CD4-positive, alpha-beta T cell (primary cell): ENCODE measurements around the gene DTWD2. TPM values are rescaled to one million over a fixed set of nuclear protein-coding genes. Genes with fewer than 3 reads are reported as not detected.
"Not testable (repeated sequence)": the region's sequence is repeated elsewhere in the genome, so short reads cannot be mapped to it uniquely, and the experiment has no call there.

ENCODE experiments used
- ATAC-seq: fragments of 200-7000 bp; cut with Tn5 transposase; one replicate; pipeline ENCODE4 v1.10.0; 2022; ENCODE audit warnings: mild to moderate bottlenecking; ENCODE audit not compliant: poor library complexity
- CTCF ChIA-PET: fragments of 350-600 bp; sonication (Branson Sonifier 250); formaldehyde crosslinking; loops from one replicate; lab custom pipeline; 2021; ENCODE audit warnings: antibody characterized with exemption, inconsistent platforms; lab: Charles Lee
- POLR2A ChIA-PET: fragments of 350-600 bp; sonication (Branson Sonifier 250); formaldehyde crosslinking; loops from one replicate; lab custom pipeline; 2021; ENCODE audit warnings: antibody characterized with exemption, inconsistent platforms; lab: Charles Lee
- DNase-seq, 14 experiments: peaks; one replicate each; pipeline ENCODE4 v3.0.0-alpha.2; 2013 to 2020; ENCODE audit warnings: mixed read lengths in 2 of 14
- H3K27ac ChIP-seq, 2 donors: one replicate each; pipeline versions ENCODE4 v1.5.1 to v1.7.0; 2013; ENCODE audit warnings: low read length in 2 of 2, low read depth in 1 of 2, mild to moderate bottlenecking in 1 of 2
- H3K27me3 ChIP-seq, 2 experiments: 1 replicate in 1 of 2; 2 replicates in 1 of 2; pipeline versions ENCODE4 v1.6.1 to v1.7.0; 2013; ENCODE audit warnings: low read length in 2 of 2, control low read depth in 1 of 2, mild to moderate bottlenecking in 1 of 2, moderate library complexity in 1 of 2; ENCODE audit not compliant: insufficient read depth in 2 of 2, control insufficient read depth in 1 of 2
- H3K36me3 ChIP-seq: one replicate; pipeline ENCODE4 v1.6.1; 2013; ENCODE audit warnings: low read length, control low read depth; ENCODE audit not compliant: insufficient read depth
- H3K4me1 ChIP-seq: one replicate; pipeline ENCODE4 v1.6.1; 2013; ENCODE audit warnings: low read length, control low read depth; ENCODE audit not compliant: insufficient read depth
- H3K4me3 ChIP-seq: one replicate; pipeline ENCODE4 v1.5.1; 2013; ENCODE audit warnings: mild to moderate bottlenecking, low read length, moderate library complexity
- H3K9me3 ChIP-seq, 2 experiments: 1 replicate in 1 of 2; 2 replicates in 1 of 2; pipeline versions ENCODE4 v1.6.1 to v1.7.0; 2013; ENCODE audit warnings: low read length in 2 of 2, mild to moderate bottlenecking in 2 of 2, control low read depth in 1 of 2, moderate library complexity in 1 of 2; ENCODE audit not compliant: control insufficient read depth in 1 of 2, insufficient read depth in 1 of 2
- H3K27ac Mint-ChIP-seq: one replicate; pipeline ENCODE4 v1.8.0; 2020; ENCODE audit warnings: mixed read lengths
- H3K27me3 Mint-ChIP-seq: one replicate; pipeline ENCODE4 v1.8.0; 2021; ENCODE audit warnings: mixed read lengths
- H3K36me3 Mint-ChIP-seq: one replicate; pipeline ENCODE4 v1.8.0; 2021; ENCODE audit warnings: low read depth, mixed read lengths
- H3K4me1 Mint-ChIP-seq: one replicate; pipeline ENCODE4 v1.8.0; 2021; ENCODE audit warnings: low read depth, mixed read lengths
- H3K4me3 Mint-ChIP-seq: one replicate; pipeline ENCODE4 v1.8.0; 2020; ENCODE audit warnings: mild to moderate bottlenecking, mixed read lengths
- H3K9me3 Mint-ChIP-seq: one replicate; pipeline ENCODE4 v1.8.0; 2020; ENCODE audit warnings: mixed read lengths
- CTCF ChIP-seq: fragments of 200-600 bp; IDR thresholded peaks from one replicate; pipeline ENCODE4 v1.8.0; 2022; ENCODE audit warnings: antibody characterized with exemption, mild to moderate bottlenecking
- intact Hi-C, 2 experiments: fragments of 100-400 bp; cut with DNase I in 1 of 2; cut with micrococcal nuclease in 1 of 2; formaldehyde crosslinking; loops; one replicate each; pipeline versions ENCODE4 v1.15.1 to v1.9.0; 2023 to 2025; cut with DNase I, micrococcal nuclease
- total RNA-seq, 174 experiments: library from RNA in 2 of 174; stranded (reverse) in 2 of 174; gene quantifications; one replicate each; pipeline ENCODE4 v1.2.3 and lab custom pipeline; 2021 to 2026

The DTWD2 gene
- total RNA-seq, 2 experiments from 2014 or later: 2.1 to 2.3 TPM

- Mint-ChIP-seq H3K27me3 (no peaks in the 10 kb centered on the region), H3K9me3 (no peaks in the 10 kb centered on the region), H3K27ac (no peak overlapping the region), H3K4me3 (no peak overlapping the region), H3K4me1 (no peaks in the 10 kb centered on the region), H3K36me3 (peaks cover 28% of the 10 kb centered on the region)
- no peaks in the 10 kb centered on the region for H3K4me1 ChIP-seq
- TF ChIP-seq CTCF: no peak
- ChIA-PET CTCF (interaction anchor here (0.6 kb wide), 1 partner anchor 21 kb away, joined by 3 read pairs; no protein-coding TSS in a partner anchor), POLR2A (interaction anchor here (0.5 to 0.6 kb wide), 2 partner anchors 104 to 400 kb away, joined by 3 read pairs; no protein-coding TSS in a partner anchor)
- no peaks in the 10 kb centered on the region for H3K9me3 ChIP-seq
- no peak overlapping the region for H3K27ac ChIP-seq
- ATAC-seq: no peak
- H3K27me3 ChIP-seq: no peaks in the 10 kb centered on the region
- no peak for DNase-seq
- H3K4me3 ChIP-seq: no peak overlapping the region
- no peaks in the 10 kb centered on the region for H3K36me3 ChIP-seq
- intact Hi-C loops: no loop called here
Observed at GRCh38 chr5:118952992-118953651, 35.2 kb downstream of the DTWD2 start.

- DNase-seq, H3K9me3 Mint-ChIP-seq: not testable (repeated sequence)
Observed at GRCh38 chr5:118952306-118952705, 36.0 kb downstream of the DTWD2 start.

GRCh38 chr5:118950354-118950753 lies 38.0 kb downstream of the DTWD2 start:
- H3K4me1 Mint-ChIP-seq, H3K27me3 Mint-ChIP-seq, H3K4me1 ChIP-seq, H3K9me3 Mint-ChIP-seq, intact Hi-C loops, H3K4me3 Mint-ChIP-seq, H3K27me3 ChIP-seq, H3K9me3 ChIP-seq, ATAC-seq, DNase-seq, H3K4me3 ChIP-seq, CTCF ChIA-PET, H3K27ac Mint-ChIP-seq, POLR2A ChIA-PET, H3K27ac ChIP-seq, H3K36me3 ChIP-seq: not testable (repeated sequence)
- peaks cover 28% of the 10 kb centered on the region for H3K36me3 Mint-ChIP-seq

More at GRCh38 chr5:118952306-118952705, 36.0 kb downstream of the DTWD2 start:
- H3K27me3 ChIP-seq, H3K27me3 Mint-ChIP-seq, H3K27ac Mint-ChIP-seq, H3K9me3 ChIP-seq, CTCF ChIA-PET, POLR2A ChIA-PET, intact Hi-C loops, H3K4me3 ChIP-seq, H3K4me3 Mint-ChIP-seq, ATAC-seq, H3K4me1 Mint-ChIP-seq, H3K4me1 ChIP-seq, H3K36me3 ChIP-seq, H3K27ac ChIP-seq: not testable (repeated sequence)
- peaks cover 28% of the 10 kb centered on the region for H3K36me3 Mint-ChIP-seq

- no peak for TF ChIP-seq CTCF
- ChIA-PET CTCF (no interaction called here), POLR2A (no interaction called here)
- H3K36me3 Mint-ChIP-seq: peaks cover 19% of the 10 kb centered on the region
- no peaks in the 10 kb centered on the region for H3K4me1 Mint-ChIP-seq
- Histone ChIP-seq H3K36me3 (no peaks in the 10 kb centered on the region), H3K4me1 (no peaks in the 10 kb centered on the region), H3K27me3 (no peaks in the 10 kb centered on the region), H3K4me3 (no peak overlapping the region), H3K27ac (no peak overlapping the region), H3K9me3 (no peaks in the 10 kb centered on the region)
- no peak overlapping the region for H3K27ac Mint-ChIP-seq
- DNase-seq: no peak
- intact Hi-C loops: no loop called here
- no peak overlapping the region for H3K4me3 Mint-ChIP-seq
- no peaks in the 10 kb centered on the region for H3K9me3 Mint-ChIP-seq
- ATAC-seq: no peak
- H3K27me3 Mint-ChIP-seq: no peaks in the 10 kb centered on the region
Observed at GRCh38 chr5:118946138-118946800, 42.1 kb downstream of the DTWD2 start.
